ENCODE results near the gene ERCC3.

ERCC3 gene

GRCh38 chr2:127308586-127309138 is 14.7 kb upstream of the ERCC3 start:
- DNase-seq (ENCODE audit: low spot score) = no peak

GRCh38 chr2:127305990-127306585 is 12.1 kb upstream of the ERCC3 start:
- no peak for DNase-seq (ENCODE audit: low spot score)
- no peak for TF ChIP-seq CTCF (IDR thresholded peaks at IDR 0.05; ENCODE audit: extremely low read depth, missing control alignments)

More at GRCh38 chr2:127308586-127309138, 14.7 kb upstream of the ERCC3 start:
- no peak for TF ChIP-seq CTCF (IDR thresholded peaks at IDR 0.05; ENCODE audit: extremely low read depth, missing control alignments)

- no peak for TF ChIP-seq CTCF (IDR thresholded peaks at IDR 0.05; ENCODE audit: extremely low read depth, missing control alignments)
These were observed 8.2 kb upstream of the ERCC3 start for GRCh38 chr2:127302168-127302567.

GRCh38 chr2:127293386-127293747 is 577 bp downstream of the ERCC3 start:
- DNase-seq (ENCODE audit: low spot score) = no peak
- TF ChIP-seq CTCF (IDR thresholded peaks at IDR 0.05; ENCODE audit: extremely low read depth, missing control alignments) = no peak

More at GRCh38 chr2:127302168-127302567, 8.2 kb upstream of the ERCC3 start:
- DNase-seq (ENCODE audit: low spot score) = no peak

GRCh38 chr2:127288274-127288673 is 5.7 kb downstream of the ERCC3 start:
- no peak for DNase-seq (ENCODE audit: low spot score)
- TF ChIP-seq CTCF (IDR thresholded peaks at IDR 0.05; ENCODE audit: extremely low read depth, missing control alignments) = no peak

- no peak for DNase-seq (ENCODE audit: low spot score)
- TF ChIP-seq CTCF (IDR thresholded peaks at IDR 0.05; ENCODE audit: extremely low read depth, missing control alignments) = no peak
These were observed 10.7 kb downstream of the ERCC3 start for GRCh38 chr2:127283275-127283674.

- DNase-seq (ENCODE audit: low spot score) = no peak
- TF ChIP-seq CTCF (IDR thresholded peaks at IDR 0.05; ENCODE audit: extremely low read depth, missing control alignments) = no peak
These were observed 13.3 kb downstream of the ERCC3 start for GRCh38 chr2:127280693-127281092.
